Esophagus squamous epithelium (tissue), 5 donors: ENCODE measurements around the gene MAP7D1. TPM values are rescaled to one million over a fixed set of nuclear protein-coding genes. Genes with fewer than 3 reads are reported as not detected.

Source experiments
- DNase-seq: peaks from one replicate; lab custom pipeline; 2025; lab: John Stamatoyannopoulos, UW
- H3K27ac ChIP-seq, 4 donors: fragments of 200-600 bp; sonication (generic); one replicate each; pipeline ENCODE4 v1.5.1; 2016 to 2019; ENCODE audit warnings: mild to moderate bottlenecking in 1 of 4
- H3K27me3 ChIP-seq, 4 donors: fragments of 200-600 bp; sonication (generic); 1 replicate in 3 of 4; 2 replicates in 1 of 4; pipeline versions ENCODE4 v1.5.1 to v1.6.0; 2017 to 2021; ENCODE audit warnings: antibody characterized with exemption in 1 of 4
- H3K36me3 ChIP-seq, 3 donors: fragments of 200-600 bp; sonication (generic); one replicate each; pipeline ENCODE4 v1.5.1; 2016 to 2019
- H3K4me1 ChIP-seq, 3 donors: fragments of 200-600 bp; sonication (generic); one replicate each; pipeline ENCODE4 v1.5.1; 2017 to 2019
- H3K4me3 ChIP-seq, 4 donors: fragments of 200-600 bp; sonication (generic); 1 replicate in 3 of 4; 2 replicates in 1 of 4; pipeline ENCODE4 v1.5.1; 2016 to 2019; ENCODE audit warnings: mild to moderate bottlenecking in 2 of 4, moderate library complexity in 1 of 4
- H3K9me3 ChIP-seq, 3 donors: fragments of 200-600 bp; sonication (generic); one replicate each; pipeline ENCODE4 v1.5.1; 2016 to 2019
- CTCF ChIP-seq, 6 experiments: fragments of 450-650 bp in 4 of 6; fragments of 200-600 bp in 2 of 6; sonication (generic) in 2 of 6; IDR thresholded peaks; one replicate each; pipeline ENCODE4 v1.5.1; 2016 to 2019; ENCODE audit warnings: antibody characterized with exemption in 6 of 6, mild to moderate bottlenecking in 4 of 6, moderate library complexity in 4 of 6
- POLR2A ChIP-seq, 4 donors: fragments of 450-650 bp; IDR thresholded peaks; one replicate each; pipeline ENCODE4 v1.6.1; 2017; ENCODE audit warnings: antibody characterized with exemption in 4 of 4, mild to moderate bottlenecking in 4 of 4, moderate library complexity in 3 of 4
- whole genome bisulfite sequencing, 2 donors: methylation state at CpG; one replicate each; pipeline ENCODE4 v1.1.5; 2018; 5-methylcytosine and 5-hydroxymethylcytosine counted together
- intact Hi-C: fragments of 100-400 bp; cut with DNase I; formaldehyde crosslinking; loops from one replicate; pipeline ENCODE4 v1.15.0; 2022
- total RNA-seq, 4 donors: library from RNA; depleted of rRNA; stranded (reverse); fragments of >200 nt; gene quantifications; one replicate each; pipeline ENCODE4 v1.1.0, GENCODE V29; 2016
- donor health status: DM: yes; HTN: yes; CAD: no.

The MAP7D1 gene
- total RNA-seq, 4 donors from 2014 or later: 59.4 to 180 (median 92.9) TPM

GRCh38 chr1:36159614-36160387 lies 3.8 kb downstream of the MAP7D1 start:
- TF ChIP-seq POLR2A (IDR thresholded peaks at IDR 0.05) (no peak), CTCF (IDR thresholded peaks at IDR 0.05) (no peak)
- peak overlapping the region; percentile 85 to 100 (median 94) for H3K27ac ChIP-seq
- intact Hi-C loops: no loop called here
- no peak for DNase-seq
- H3K36me3 ChIP-seq: peaks cover 0 to 5% (median 0%) of the 10 kb centered on the region in 3 donors
- WGBS, 2 donors: 75 to 85% methylated on average over 10 of the region's 10 CpGs
- peak overlapping the region in 2 of 4 donors; percentile 36 to 59 for H3K4me3 ChIP-seq
- no peaks in the 10 kb centered on the region for H3K9me3 ChIP-seq
- peaks cover 56 to 81% (median 69%) of the 10 kb centered on the region in 3 donors for H3K4me1 ChIP-seq
- H3K27me3 ChIP-seq: no peaks in the 10 kb centered on the region

- H3K9me3 ChIP-seq: no peaks in the 10 kb centered on the region
- WGBS, 2 donors: 48 to 76% methylated on average over 3 to 4 of the region's 4 CpGs
- H3K27ac ChIP-seq: peak overlapping the region; percentile 85 to 100 (median 94)
- H3K36me3 ChIP-seq: peaks cover 0 to 5% (median 0%) of the 10 kb centered on the region in 3 donors
- TF ChIP-seq POLR2A (IDR thresholded peaks at IDR 0.05) (no peak), CTCF (IDR thresholded peaks at IDR 0.05) (no peak)
- H3K27me3 ChIP-seq: no peaks in the 10 kb centered on the region
- no peak for DNase-seq
- H3K4me3 ChIP-seq: peak overlapping the region in 3 of 4 donors; percentile 36 to 59 (median 39)
- intact Hi-C loops: no loop called here
- H3K4me1 ChIP-seq: peaks cover 51 to 80% (median 64%) of the 10 kb centered on the region in 3 donors
These were observed 4.5 kb downstream of the MAP7D1 start for GRCh38 chr1:36160388-36160948.

GRCh38 chr1:36160949-36161485 lies 5.1 kb downstream of the MAP7D1 start:
- peaks cover 51 to 85% (median 70%) of the 10 kb centered on the region in 3 donors for H3K4me1 ChIP-seq
- no peaks in the 10 kb centered on the region for H3K9me3 ChIP-seq
- peaks cover 0 to 5% (median 0%) of the 10 kb centered on the region in 3 donors for H3K36me3 ChIP-seq
- TF ChIP-seq CTCF (IDR thresholded peaks at IDR 0.05) (peak in 3 of 6 experiments; percentile 4 to 24 (median 15)), POLR2A (IDR thresholded peaks at IDR 0.05) (peak in 1 of 4 donors; percentile 20)
- H3K27me3 ChIP-seq: no peaks in the 10 kb centered on the region
- H3K4me3 ChIP-seq: peak overlapping the region; percentile 6 to 59 (median 38)
- H3K27ac ChIP-seq: peak overlapping the region; percentile 85 to 100 (median 94)
- WGBS, 2 donors: 3% methylated on average over 6 of the region's 12 CpGs; no CpG with 5 or more reads in 1 of the 2 donors
- no peak for DNase-seq
- intact Hi-C loops: no loop called here

GRCh38 chr1:36161641-36162531 lies 5.9 kb downstream of the MAP7D1 start:
- Histone ChIP-seq H3K36me3 (peaks cover 0 to 5% (median 0%) of the 10 kb centered on the region in 3 donors), H3K27me3 (no peaks in the 10 kb centered on the region), H3K4me1 (peaks cover 51 to 93% (median 77%) of the 10 kb centered on the region in 3 donors), H3K9me3 (no peaks in the 10 kb centered on the region), H3K4me3 (peak overlapping the region; percentile 6 to 59 (median 38)), H3K27ac (peak overlapping the region; percentile 85 to 100 (median 94))
- WGBS, 2 donors: 9 to 12% methylated on average over 11 of the region's 14 CpGs
- intact Hi-C loops: no loop called here
- DNase-seq: no peak
- peak in 2 of 4 donors; percentile 44 to 50 for TF ChIP-seq POLR2A (IDR thresholded peaks at IDR 0.05)
- TF ChIP-seq CTCF (IDR thresholded peaks at IDR 0.05): peak in 1 of 6 experiments; percentile 7
